ENCODE results near the gene IFT88. TPM values are rescaled to one million over a fixed set of nuclear protein-coding genes. Genes with fewer than 3 reads are reported as not detected.

Gene IFT88
- total and polyA plus RNA-seq, 2 of the 4 experiments (the other 2 are of a cell fraction), result 5.5 to 8.6 TPM

- dilution Hi-C loops (cut with HindIII; ENCODE audit: low sequenced_read_pairs, unreplicated experiment), result no loop called here
- no TSS peak for BruUV-seq (replicated peaks)
- POLR2A ChIA-PET (ENCODE audit: unreplicated experiment), result interaction anchor here (0.6 kb wide), 2 partner anchors 174 to 568 kb away, joined by 4 to 5 read pairs; no protein-coding TSS in a partner anchor
These were observed 160.9 kb downstream of the IFT88 start for GRCh38 chr13:20727856-20728255.

More at GRCh38 chr13:20727856-20728255, 160.9 kb downstream of the IFT88 start:
- Histone ChIP-seq H3K36me3 (ENCODE audit: control insufficient read depth, insufficient read depth, low read length) (peaks cover 4% of the 10 kb centered on the region; the same call in 1 of the 2 replicates), H3K23ac (ENCODE audit: low read depth, low read length) (no peak overlapping the region), H3K18ac (ENCODE audit: low read depth, low read length) (no peak overlapping the region), H2BK20ac (ENCODE audit: low read depth, low read length) (no peak overlapping the region), H2BK120ac (ENCODE audit: low read depth, low read length) (no peak overlapping the region), H3K4ac (ENCODE audit: low read depth, low read length) (no peak overlapping the region), H2BK5ac (ENCODE audit: low read depth, low read length, poor library complexity, severe bottlenecking) (no peak overlapping the region), H3K56ac (ENCODE audit: extremely low read depth, insufficient read depth, low read length) (no peak overlapping the region), H3K4me3 (ENCODE audit: insufficient read depth, low read depth, low read length) (no peak overlapping the region), H2AFZ (replicated peaks; ENCODE audit: low read length, poor library complexity) (no peak overlapping the region), H3K27me3 (ENCODE audit: control insufficient read depth, insufficient read depth, low read length) (no peaks in the 10 kb centered on the region), H4K8ac (ENCODE audit: low read depth in 2 of 2, low read length in 2 of 2) (no peak overlapping the region), H4K91ac (ENCODE audit: insufficient read depth, low read depth, low read length) (no peak overlapping the region), H3K9me1 (ENCODE audit: insufficient read depth, low read length) (no peaks in the 10 kb centered on the region), H3K27ac (ENCODE audit: insufficient read depth, low read length) (no peak overlapping the region), H3K4me1 (ENCODE audit: control insufficient read depth, insufficient read depth, low read length) (no peaks in the 10 kb centered on the region), H3K4me2 (ENCODE audit: low read depth, low read length) (no peak overlapping the region), H2BK15ac (ENCODE audit: low read depth, low read length) (no peak overlapping the region), H4K5ac (ENCODE audit: low read depth, low read length) (no peak overlapping the region), H3K14ac (replicated peaks; ENCODE audit: low read depth, low read length) (no peak overlapping the region), H3K79me1 (ENCODE audit: low read depth in 1 of 2, low read length in 2 of 2) (no peaks in the 10 kb centered on the region), H3K9ac (ENCODE audit: low read depth, low read length) (no peak overlapping the region), H2AK9ac (replicated peaks; ENCODE audit: low read depth, low read length, poor library complexity) (no peak overlapping the region), H4K20me1 (ENCODE audit: insufficient read depth, low read length) (no peaks in the 10 kb centered on the region), H2AK5ac (ENCODE audit: low read depth, low read length) (no peak overlapping the region), H3K9me3 (ENCODE audit: control insufficient read depth, insufficient read depth, low read length) (no peaks in the 10 kb centered on the region)
- in situ Hi-C loops (cut with MboI; ENCODE audit: low sequenced_read_pairs) (no loop called here), intact Hi-C loops (cut with micrococcal nuclease) (no loop called here)
- TF ChIP-seq RCOR1 (IDR thresholded peaks at IDR 0.05; ENCODE audit: insufficient replicate concordance, low read length) (no peak), FOS (IDR thresholded peaks at IDR 0.05; ENCODE audit: low read depth, low read length) (no peak), CTCF (conservative IDR thresholded peaks at IDR 0.05; ENCODE audit: low read depth, low read length) (no peak), MAFK (IDR thresholded peaks at IDR 0.05; ENCODE audit: low read depth, low read length) (no peak), CHD1 (IDR thresholded peaks at IDR 0.05; ENCODE audit: low read depth, low read length) (no peak), BHLHE40 (IDR thresholded peaks at IDR 0.05; ENCODE audit: low read depth, low read length) (no peak), SMC3 (IDR thresholded peaks at IDR 0.05; ENCODE audit: low read depth, low read length) (no peak), CEBPB (IDR thresholded peaks at IDR 0.05; ENCODE audit: low read depth, low read length) (no peak), POLR2A (IDR thresholded peaks at IDR 0.05; ENCODE audit: low read depth, low read length) (no peak), USF2 (IDR thresholded peaks at IDR 0.05; ENCODE audit: low read depth, low read length) (no peak), MAZ (IDR thresholded peaks at IDR 0.05; ENCODE audit: borderline replicate concordance, low read depth, low read length) (no peak), NFE2L2 (IDR thresholded peaks at IDR 0.05; ENCODE audit: low read depth, low read length) (no peak)
- no peak for DNase-seq
- ATAC-seq (ENCODE audit: low read depth), result no peak
- CTCF ChIA-PET, result no interaction called here
- no CpG with 5 or more reads among the region's 6 CpGs for WGBS, 2 experiments (ENCODE audit: extremely low coverage in 2 of 2, insufficient read length in 1 of 2)

Measured in IMR-90 (cell line).